ENCODE data around the gene HPN. TPM values are rescaled to one million over a fixed set of nuclear protein-coding genes. Genes with fewer than 3 reads are reported as not detected.
A peak's percentile ranks its signal among the peaks of the same experiment; 100 is the strongest.
"Not testable (repeated sequence)": the region's sequence is repeated elsewhere in the genome, so short reads cannot be mapped to it uniquely, and the experiment has no call there.

Gene HPN
- total and polyA plus RNA-seq, 10 donors, result 0.86 to 4.3 (median 2.2) TPM

- H3K4me3 ChIP-seq, result no peak overlapping the region
- peaks cover 0 to 84% (median 36%) of the 10 kb centered on the region in 6 donors for H3K36me3 ChIP-seq
- no peaks in the 10 kb centered on the region for H3K27me3 ChIP-seq (replicated peaks in 1 of 7)
- H3K9me3 ChIP-seq, result no peaks in the 10 kb centered on the region
- H3K27ac ChIP-seq, result peak overlapping the region in 3 of 8 donors; percentile 13 to 99 (median 38)
- intact Hi-C loops (cut with DNase I; ENCODE audit: low total_unique reads), result no loop called here
- no peak for TF ChIP-seq POLR2AphosphoS5 (IDR thresholded peaks at IDR 0.05)
- no peak for TF ChIP-seq POLR2A (IDR thresholded peaks at IDR 0.05)
- TF ChIP-seq CTCF (IDR thresholded peaks at IDR 0.05 in 8 of 11, conservative IDR thresholded peaks at IDR 0.05 in 3 of 11), result no peak
- peaks cover 31 to 100% (median 74%) of the 10 kb centered on the region in 6 donors for H3K4me1 ChIP-seq
- 85 to 92% (median 89%) methylated on average over 15 of the region's 15 CpGs for WGBS, 5 donors
- DNase-seq, result peak; percentile 27
These were observed 35.1 kb upstream of the HPN start for GRCh38 chr19:35006342-35006998.

GRCh38 chr19:35006999-35007365 lies 34.5 kb upstream of the HPN start:
- DNase-seq, result peak; percentile 58
- peak overlapping the region in 3 of 8 donors; percentile 13 to 99 (median 38) for H3K27ac ChIP-seq
- H3K9me3 ChIP-seq, result no peaks in the 10 kb centered on the region
- peaks cover 26 to 100% (median 74%) of the 10 kb centered on the region in 6 donors for H3K4me1 ChIP-seq
- peaks cover 0 to 86% (median 40%) of the 10 kb centered on the region in 6 donors for H3K36me3 ChIP-seq
- WGBS, 5 donors, result 85 to 98% (median 97%) methylated on average over 5 of the region's 5 CpGs
- no peak overlapping the region for H3K4me3 ChIP-seq
- TF ChIP-seq POLR2AphosphoS5 (IDR thresholded peaks at IDR 0.05), result no peak
- no peak for TF ChIP-seq POLR2A (IDR thresholded peaks at IDR 0.05)
- TF ChIP-seq CTCF (IDR thresholded peaks at IDR 0.05 in 8 of 11, conservative IDR thresholded peaks at IDR 0.05 in 3 of 11), result no peak
- intact Hi-C loops (cut with DNase I; ENCODE audit: low total_unique reads), result no loop called here
- no peaks in the 10 kb centered on the region for H3K27me3 ChIP-seq (replicated peaks in 1 of 7)

- Histone ChIP-seq H3K4me1 (peaks cover 23 to 100% (median 74%) of the 10 kb centered on the region in 6 donors), H3K36me3 (peaks cover 0 to 86% (median 41%) of the 10 kb centered on the region in 6 donors), H3K27ac (peak overlapping the region in 2 of 8 donors; percentile 38 to 99)
- H3K27me3 ChIP-seq (replicated peaks in 1 of 7); DNase-seq; H3K4me3 ChIP-seq; H3K9me3 ChIP-seq; intact Hi-C loops (cut with DNase I; ENCODE audit: low total_unique reads): not testable (repeated sequence)
- WGBS, 5 donors, result 93 to 98% (median 96%) methylated on average over 8 of the region's 8 CpGs
These were observed 34.1 kb upstream of the HPN start for GRCh38 chr19:35007427-35007826.

GRCh38 chr19:35008891-35009341 lies 32.6 kb upstream of the HPN start:
- Histone ChIP-seq H3K4me1 (peaks cover 23 to 100% (median 74%) of the 10 kb centered on the region in 6 donors), H3K9me3 (no peaks in the 10 kb centered on the region), H3K36me3 (peaks cover 0 to 92% (median 41%) of the 10 kb centered on the region in 6 donors), H3K27me3 (replicated peaks in 1 of 7) (no peaks in the 10 kb centered on the region), H3K27ac (peak overlapping the region in 7 of 8 donors; percentile 41 to 99 (median 75)), H3K4me3 (peak overlapping the region in 1 of 8 donors; percentile 8)
- DNase-seq, result no peak
- TF ChIP-seq POLR2AphosphoS5 (IDR thresholded peaks at IDR 0.05) (peak in 2 of 3 donors; percentile 66 to 75), CTCF (IDR thresholded peaks at IDR 0.05 in 8 of 11, conservative IDR thresholded peaks at IDR 0.05 in 3 of 11) (no peak)
- intact Hi-C loops (cut with DNase I; ENCODE audit: low total_unique reads), result no loop called here
- 69 to 78% (median 72%) methylated on average over 11 to 12 of the region's 12 CpGs for WGBS, 5 donors
